Stomach (tissue), 4 donors: ENCODE results near the gene SGPL1.

ENCODE experiments used
- CTCF ChIP-seq, 7 experiments: fragments of 450-650 bp in 4 of 7; fragments of 200-600 bp in 3 of 7; sonication (generic) in 3 of 7; IDR thresholded peaks; one replicate each; pipeline ENCODE4 v1.5.1; 2016 to 2019; ENCODE audit warnings: antibody characterized with exemption in 7 of 7, control low read depth in 2 of 7, mild to moderate bottlenecking in 1 of 7
- EP300 ChIP-seq: sonication (generic); formaldehyde crosslinking; IDR thresholded peaks from one replicate; pipeline ENCODE4 v1.6.1; 2017; ENCODE audit warnings: antibody characterized with exemption
- POLR2A ChIP-seq, 4 donors: fragments of 450-650 bp; IDR thresholded peaks; one replicate each; pipeline ENCODE4 v1.6.1; 2016; ENCODE audit warnings: antibody characterized with exemption in 4 of 4, control low read depth in 2 of 4, mild to moderate bottlenecking in 1 of 4, moderate library complexity in 1 of 4
- POLR2AphosphoS5 ChIP-seq, 3 donors: sonication (generic); formaldehyde crosslinking; IDR thresholded peaks; one replicate each; pipeline ENCODE4 v1.6.1; 2016; ENCODE audit warnings: antibody characterized with exemption in 3 of 3

DNA sequence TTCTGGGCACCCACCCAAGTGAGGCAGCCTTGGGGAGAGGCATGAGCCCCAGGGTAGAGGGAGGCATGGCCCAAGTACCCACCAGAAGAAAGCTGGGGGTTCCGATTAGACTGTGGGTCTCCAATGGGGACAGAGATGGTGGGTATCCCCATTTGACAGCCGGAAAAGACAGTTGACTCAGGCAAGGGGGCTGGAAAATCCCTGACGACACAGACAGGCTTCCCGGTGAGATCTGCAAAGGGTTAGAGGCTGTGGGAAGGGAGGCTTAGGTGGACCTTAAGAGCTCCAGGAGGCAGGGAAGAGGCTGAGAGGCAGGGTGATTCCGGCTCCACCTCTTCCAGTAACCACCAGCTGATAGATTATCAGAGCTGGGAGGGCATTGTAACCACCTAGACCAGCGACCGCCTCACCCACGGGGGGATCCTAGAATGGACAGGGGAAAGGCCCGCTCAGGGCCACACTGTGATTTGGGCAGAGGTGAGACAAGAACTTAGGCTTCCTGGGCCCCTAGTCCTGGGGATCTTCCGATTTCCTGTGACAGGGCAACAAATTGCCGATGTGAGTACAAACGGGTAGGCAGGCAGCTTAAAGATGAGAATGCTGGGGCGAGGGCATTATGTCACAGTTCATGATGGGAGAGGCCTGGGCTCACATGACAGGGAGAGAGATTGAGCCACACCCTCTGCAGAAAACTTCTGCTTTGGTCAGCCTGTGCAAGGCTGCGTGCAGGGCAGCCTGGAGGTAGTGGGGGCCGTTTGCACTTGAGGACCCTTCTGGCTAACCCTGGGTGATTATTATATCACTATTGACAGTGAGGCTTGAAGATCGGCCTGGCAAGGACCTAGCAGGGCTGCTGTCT lies 36.0 kb upstream of the SGPL1 start:
- no peak for TF ChIP-seq CTCF (IDR thresholded peaks at IDR 0.05)
- no peak for TF ChIP-seq POLR2AphosphoS5 (IDR thresholded peaks at IDR 0.05)
- no peak for TF ChIP-seq POLR2A (IDR thresholded peaks at IDR 0.05)
- TF ChIP-seq EP300, result no peak
